Motor neuron (in vitro differentiated cells): ENCODE results near the gene CYP27C1. TPM values are rescaled to one million over a fixed set of nuclear protein-coding genes. Genes with fewer than 3 reads are reported as not detected.
A peak's percentile ranks its signal among the peaks of the same experiment; 100 is the strongest.
"Not testable (repeated sequence)": the region's sequence is repeated elsewhere in the genome, so short reads cannot be mapped to it uniquely, and the experiment has no call there.

ENCODE experiments used
- ATAC-seq, 8 experiments: fragments of 200-7000 bp; cut with Tn5 transposase; replicated peaks in 6 of 8; 2 replicates each; pipeline ENCODE4 v1.8.0; 2021; ENCODE audit warnings: mild to moderate bottlenecking in 8 of 8, moderate library complexity in 8 of 8
- H3K27ac ChIP-seq, 2 donors: fragments of 250-450 bp; sonication (Bioruptor Pico); 2 replicates each; pipeline ENCODE4 v1.9.0; 2021; ENCODE audit warnings: antibody characterized with exemption in 2 of 2, mild to moderate bottlenecking in 2 of 2, moderate library complexity in 1 of 2
- H3K4me1 ChIP-seq, 2 donors: fragments of 250-450 bp; sonication (Bioruptor Pico); replicated peaks in 1 of 2; 2 replicates each; pipeline ENCODE4 v1.6.1; 2021; ENCODE audit warnings: antibody characterized with exemption in 2 of 2, mild to moderate bottlenecking in 2 of 2, moderate library complexity in 1 of 2
- H3K4me3 ChIP-seq, 5 donors: fragments of 250-450 bp; sonication (Bioruptor Pico); 2 replicates each; pipeline ENCODE4 v1.9.0; 2021; ENCODE audit warnings: antibody characterized with exemption in 5 of 5, mild to moderate bottlenecking in 5 of 5, moderate library complexity in 4 of 5
- WGBS, 10 experiments: fragments of 450-650 bp; shearing (Covaris generic); methylation state at CpG; one replicate each; pipeline ENCODE4 v1.0.0; 2022; 5-methylcytosine and 5-hydroxymethylcytosine counted together
- in situ Hi-C, 9 experiments: fragments of 400-800 bp; cut with MboI; loops; one replicate each; pipeline ENCODE4 v1.15.0; 2021; ENCODE audit warnings: low sequenced_read_pairs in 9 of 9, low pct_unique_long_range_greater_than_20kb in 2 of 9; ENCODE audit not compliant: unreplicated experiment in 9 of 9
- total RNA-seq, 8 experiments: library from RNA; unstranded; fragments of 300-600 nt; gene quantifications; 2 replicates each; pipeline versions ENCODE4 v1.2.3 to v1.2.4, GENCODE V29; 2022

CYP27C1 gene
- total RNA-seq, 8 experiments from 2014 or later: 0.18 to 4.6 (median 2.0) TPM

DNA sequence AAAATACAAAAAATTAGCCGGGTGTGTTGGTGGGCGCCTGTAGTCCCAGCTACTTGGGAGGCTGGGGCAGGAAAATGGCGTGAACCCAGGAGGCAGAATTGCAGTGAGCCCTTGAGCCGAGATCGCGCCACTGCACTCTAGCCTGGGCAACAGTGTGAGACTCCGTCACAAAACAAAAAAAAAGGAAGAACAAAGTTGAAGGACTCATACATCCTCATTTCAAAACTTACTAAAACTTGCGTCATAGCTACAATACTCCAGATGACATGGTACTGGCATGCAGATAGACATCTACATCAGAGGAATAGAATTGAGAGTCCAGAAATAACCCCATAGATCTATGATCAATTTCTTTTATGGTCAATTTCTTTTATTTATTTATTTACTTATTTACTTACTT, 13.6 kb upstream of the CYP27C1 start:
- in situ Hi-C loops: no loop called here
- WGBS, 10 experiments: 94 to 100% (median 97%) methylated on average over 1 to 8 of the region's 8 CpGs; no CpG with 5 or more reads in 3 of the 10 experiments
- H3K4me3 ChIP-seq: no peak overlapping the region
- no peaks in the 10 kb centered on the region for H3K4me1 ChIP-seq
- ATAC-seq: no peak
- no peak overlapping the region for H3K27ac ChIP-seq

DNA sequence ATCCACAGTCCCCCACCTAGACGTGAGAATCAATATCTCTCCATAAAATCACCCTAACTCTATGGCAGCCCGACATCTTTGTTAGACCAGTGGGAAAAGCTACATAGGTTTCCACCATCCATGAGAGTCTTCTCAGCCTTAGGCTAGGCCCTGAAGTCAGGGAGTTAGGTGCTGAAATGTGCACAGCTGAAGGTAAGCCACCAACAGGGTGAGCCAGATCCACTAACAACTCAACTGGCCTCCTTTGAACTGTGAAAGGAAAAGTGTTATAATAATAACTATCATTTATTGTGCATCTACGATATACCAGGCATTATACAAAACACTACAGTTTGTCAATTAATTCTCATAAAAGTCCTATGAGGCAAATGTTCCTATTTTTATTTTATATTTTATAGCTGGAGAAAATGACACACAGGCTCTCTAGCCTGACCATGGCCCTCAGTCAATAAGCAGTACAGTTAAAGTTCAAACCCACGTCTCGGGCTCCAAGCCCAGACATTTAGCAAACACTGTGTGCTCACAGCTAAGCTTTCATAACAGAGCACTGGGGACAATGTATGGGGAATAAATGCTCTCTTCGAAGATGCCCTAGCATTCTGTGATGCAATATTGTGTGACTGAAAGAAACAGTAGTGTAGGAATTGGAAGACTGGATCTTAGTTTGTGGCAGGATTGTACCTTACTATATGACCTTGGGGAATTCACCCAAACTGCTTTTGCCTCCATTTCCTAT, 11.2 kb upstream of the CYP27C1 start:
- peak in 1 of 8 experiments; percentile 14 for ATAC-seq
- no peak overlapping the region for H3K4me3 ChIP-seq
- 50 to 96% (median 75%) methylated on average over 2 to 5 of the region's 6 CpGs; no CpG with 5 or more reads in 3 of the 10 experiments for WGBS, 10 experiments
- H3K4me1 ChIP-seq: peaks cover 0 to 2% of the 10 kb centered on the region in 2 donors
- no peak overlapping the region for H3K27ac ChIP-seq
- in situ Hi-C loops: no loop called here

DNA sequence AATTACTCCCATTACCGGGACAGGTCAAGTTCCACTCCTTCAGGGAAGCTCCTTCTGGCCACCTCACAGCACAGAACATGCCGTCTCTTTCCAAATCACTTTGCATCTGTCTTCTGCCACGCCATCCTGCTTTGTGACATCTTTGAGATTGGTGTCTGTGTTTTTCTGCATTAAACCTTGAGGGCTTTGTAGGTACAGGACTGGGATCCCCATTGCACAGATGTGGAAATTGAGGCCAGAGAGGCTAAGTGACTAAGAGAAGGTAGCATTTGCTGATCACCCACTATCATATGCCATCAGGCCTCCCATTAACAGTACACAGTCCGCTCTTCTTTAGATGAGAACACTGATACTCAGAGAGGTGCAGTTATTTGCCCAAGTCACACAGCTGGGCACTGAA, 9.5 kb upstream of the CYP27C1 start:
- in situ Hi-C loops: no loop called here
- H3K4me3 ChIP-seq: no peak overlapping the region
- ATAC-seq: no peak
- H3K4me1 ChIP-seq: peaks cover 4 to 6% of the 10 kb centered on the region in 2 donors
- H3K27ac ChIP-seq: no peak overlapping the region
- WGBS, 10 experiments: 40 to 100% (median 90%) methylated on average over 1 to 4 of the region's 4 CpGs; no CpG with 5 or more reads in 1 of the 10 experiments

DNA sequence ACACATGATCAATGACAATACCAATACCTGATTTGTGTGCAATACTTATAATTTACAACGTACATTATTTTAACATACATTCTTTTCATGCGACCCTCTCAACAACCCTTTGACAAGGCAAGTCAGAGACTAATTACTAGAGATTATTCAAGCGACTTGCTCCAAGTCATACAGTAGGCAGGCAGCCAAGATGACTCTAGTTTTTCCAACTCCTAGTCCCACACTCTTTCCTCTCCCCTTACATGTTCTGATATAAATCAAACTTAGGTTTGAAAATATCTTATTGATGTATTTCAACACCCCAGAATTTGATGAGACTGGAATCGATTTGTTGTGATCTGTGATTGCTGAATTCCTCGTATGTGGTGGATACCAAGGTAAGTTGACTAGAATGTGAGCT, 8.0 kb upstream of the CYP27C1 start:
- in situ Hi-C loops: no loop called here
- 7 to 100% (median 86%) methylated on average over 1 to 5 of the region's 5 CpGs for WGBS, 10 experiments
- Histone ChIP-seq H3K4me1 (peaks cover 17 to 18% of the 10 kb centered on the region in 2 donors), H3K4me3 (no peak overlapping the region), H3K27ac (no peak overlapping the region)
- no peak for ATAC-seq

DNA sequence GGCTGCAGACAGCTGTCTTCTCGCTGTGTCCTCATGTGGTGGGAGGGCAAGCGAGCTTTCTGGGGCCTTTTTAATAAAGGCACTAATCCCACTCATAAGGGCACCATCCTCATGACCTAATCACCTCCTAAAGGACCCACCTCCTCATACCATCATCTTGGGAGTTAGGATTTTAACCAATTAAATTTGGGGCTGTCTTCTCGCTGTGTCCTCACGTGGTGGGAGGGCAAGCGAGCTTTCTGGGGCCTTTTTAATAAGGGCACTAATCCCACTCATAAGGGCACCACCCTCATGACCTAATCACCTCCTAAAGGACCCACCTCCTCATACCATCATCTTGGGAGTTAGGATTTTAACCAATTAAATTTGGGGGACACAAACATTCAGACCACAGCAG, 7.2 kb upstream of the CYP27C1 start:
- ATAC-seq, H3K4me3 ChIP-seq, in situ Hi-C loops, H3K27ac ChIP-seq: not testable (repeated sequence)
- peaks cover 18 to 19% of the 10 kb centered on the region in 2 donors for H3K4me1 ChIP-seq
- 40 to 100% (median 94%) methylated on average over 1 to 5 of the region's 5 CpGs; no CpG with 5 or more reads in 4 of the 10 experiments for WGBS, 10 experiments

DNA sequence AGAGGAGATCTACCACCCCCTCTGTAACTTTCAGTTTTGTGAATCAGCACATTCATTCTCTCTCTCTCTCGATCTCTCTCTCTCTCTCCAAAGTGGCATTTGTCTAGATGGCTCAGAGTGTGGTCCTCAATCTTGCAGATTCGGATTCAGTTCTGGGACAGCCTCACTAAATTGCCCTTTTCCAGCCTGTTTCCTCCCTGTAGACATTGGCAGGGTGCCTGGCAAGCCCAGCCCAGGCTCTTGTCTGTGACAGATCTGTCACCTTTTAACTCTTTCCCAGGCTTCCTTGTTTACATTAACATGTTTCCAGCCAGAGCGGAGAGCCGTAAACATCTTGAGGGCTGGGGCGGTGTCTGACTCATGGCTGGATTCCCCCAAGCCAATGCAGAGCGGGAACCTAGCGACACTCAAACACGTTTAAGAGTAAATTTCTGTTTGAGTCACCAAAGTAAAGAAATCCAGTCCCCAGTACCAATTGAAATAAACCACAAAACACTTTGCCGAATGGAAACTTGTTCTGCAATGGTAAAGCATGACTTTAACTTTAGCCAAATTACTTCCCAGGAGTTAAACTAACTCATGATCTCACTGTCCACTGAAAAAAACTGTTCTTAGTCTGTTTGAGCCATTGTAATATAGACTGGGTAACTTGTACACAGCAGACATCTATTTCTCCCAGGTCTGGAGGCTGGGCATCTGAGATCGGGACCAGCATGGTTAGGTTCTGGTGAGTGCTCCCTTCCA, 6.6 kb upstream of the CYP27C1 start:
- Histone ChIP-seq H3K4me3 (no peak overlapping the region), H3K4me1 (peaks cover 18 to 19% of the 10 kb centered on the region in 2 donors), H3K27ac (no peak overlapping the region)
- in situ Hi-C loops: no loop called here
- peak; percentile 29 to 97 (median 79) for ATAC-seq
- WGBS, 10 experiments: 0 to 78% (median 47%) methylated on average over 1 to 9 of the region's 10 CpGs

DNA sequence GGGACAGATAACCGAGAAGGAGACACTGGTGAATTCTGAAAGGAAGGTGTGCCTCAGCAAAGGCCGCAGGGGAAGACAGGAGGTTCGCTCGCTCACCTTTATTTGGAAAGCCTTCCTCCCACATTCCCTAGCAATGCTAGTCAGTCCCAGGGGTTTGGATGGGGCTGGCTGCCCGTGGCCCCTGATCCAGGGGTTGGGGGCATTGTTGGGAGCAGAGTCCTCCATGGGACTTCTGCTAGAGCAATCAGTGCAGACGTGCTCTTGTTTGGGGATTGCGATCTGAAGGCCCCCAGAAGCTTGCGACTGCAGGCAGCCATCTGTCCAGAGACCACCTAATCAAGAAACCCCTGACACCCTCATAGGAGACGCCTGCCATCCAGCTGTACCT, 6.0 kb upstream of the CYP27C1 start:
- ATAC-seq: no peak
- in situ Hi-C loops: no loop called here
- no peak overlapping the region for H3K4me3 ChIP-seq
- peaks cover 18 to 19% of the 10 kb centered on the region in 2 donors for H3K4me1 ChIP-seq
- 40 to 100% (median 83%) methylated on average over 1 to 5 of the region's 9 CpGs; no CpG with 5 or more reads in 5 of the 10 experiments for WGBS, 10 experiments
- H3K27ac ChIP-seq: no peak overlapping the region

DNA sequence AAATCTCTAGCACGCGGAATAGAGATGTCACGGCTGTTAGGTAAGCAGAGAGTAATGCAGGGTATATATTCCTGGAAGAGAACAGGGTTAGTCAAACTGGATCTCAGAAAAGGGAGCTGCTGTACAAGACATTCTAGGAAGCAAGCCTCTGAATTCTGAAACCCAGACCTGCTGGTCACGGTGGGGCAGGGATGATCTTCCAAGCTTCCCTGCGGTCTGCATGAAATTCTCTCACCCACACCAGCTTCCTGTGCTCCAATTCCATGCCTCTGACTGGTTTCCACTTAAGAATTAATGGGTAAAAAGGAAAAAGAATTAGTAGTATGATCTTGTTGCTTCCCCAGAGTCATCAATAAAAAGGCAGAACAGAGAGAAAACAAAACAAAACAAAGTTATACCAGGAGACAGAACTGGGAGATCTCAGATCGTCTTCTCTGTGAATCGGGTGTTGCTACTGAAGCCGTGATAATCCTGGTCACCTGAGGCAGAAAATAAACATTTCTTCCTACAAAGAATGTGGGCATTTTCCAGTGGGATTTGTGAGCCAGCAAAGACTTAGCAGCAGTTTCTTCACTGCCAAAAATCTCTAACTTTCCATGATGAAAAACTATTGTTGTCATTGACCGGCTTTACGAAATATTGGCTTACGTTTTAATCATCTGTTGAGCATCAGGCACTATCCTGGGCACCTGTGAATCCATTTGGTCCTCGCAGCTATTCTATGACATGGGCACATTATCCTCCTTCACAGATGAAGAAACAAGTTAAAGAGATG, 5.3 kb upstream of the CYP27C1 start:
- WGBS, 10 experiments: 39 to 94% (median 75%) methylated on average over 2 to 11 of the region's 12 CpGs
- in situ Hi-C loops: no loop called here
- peaks cover 18 to 23% of the 10 kb centered on the region in 2 donors for H3K4me1 ChIP-seq
- no peak for ATAC-seq
- H3K27ac ChIP-seq: no peak overlapping the region
- no peak overlapping the region for H3K4me3 ChIP-seq

DNA sequence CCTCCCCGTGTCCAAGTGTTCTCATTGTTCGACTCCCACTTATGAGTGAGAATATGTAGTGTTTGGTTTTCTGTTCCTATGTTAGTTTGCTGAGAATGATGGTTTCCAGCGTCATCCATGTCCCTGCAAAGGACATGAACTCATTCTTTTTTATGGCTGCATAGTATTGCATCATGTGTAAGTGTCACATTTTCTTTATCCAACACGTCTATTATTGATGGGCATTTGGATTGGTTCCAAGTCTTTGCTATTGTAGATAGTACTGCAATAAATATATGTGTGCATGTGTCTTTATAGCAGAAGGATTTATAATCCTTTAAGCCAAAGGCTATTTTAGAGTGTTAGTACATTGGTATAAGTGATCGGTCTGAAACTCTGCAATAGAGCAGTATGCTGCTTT, 4.0 kb upstream of the CYP27C1 start:
- 60 to 100% (median 82%) methylated on average over 1 to 3 of the region's 5 CpGs for WGBS, 10 experiments
- H3K4me3 ChIP-seq, in situ Hi-C loops: not testable (repeated sequence)
- peaks cover 18 to 23% of the 10 kb centered on the region in 2 donors for H3K4me1 ChIP-seq
- peak overlapping the region; percentile 24 to 67 for H3K27ac ChIP-seq
- peak in 5 of 8 experiments; percentile 6 to 65 (median 22) for ATAC-seq

DNA sequence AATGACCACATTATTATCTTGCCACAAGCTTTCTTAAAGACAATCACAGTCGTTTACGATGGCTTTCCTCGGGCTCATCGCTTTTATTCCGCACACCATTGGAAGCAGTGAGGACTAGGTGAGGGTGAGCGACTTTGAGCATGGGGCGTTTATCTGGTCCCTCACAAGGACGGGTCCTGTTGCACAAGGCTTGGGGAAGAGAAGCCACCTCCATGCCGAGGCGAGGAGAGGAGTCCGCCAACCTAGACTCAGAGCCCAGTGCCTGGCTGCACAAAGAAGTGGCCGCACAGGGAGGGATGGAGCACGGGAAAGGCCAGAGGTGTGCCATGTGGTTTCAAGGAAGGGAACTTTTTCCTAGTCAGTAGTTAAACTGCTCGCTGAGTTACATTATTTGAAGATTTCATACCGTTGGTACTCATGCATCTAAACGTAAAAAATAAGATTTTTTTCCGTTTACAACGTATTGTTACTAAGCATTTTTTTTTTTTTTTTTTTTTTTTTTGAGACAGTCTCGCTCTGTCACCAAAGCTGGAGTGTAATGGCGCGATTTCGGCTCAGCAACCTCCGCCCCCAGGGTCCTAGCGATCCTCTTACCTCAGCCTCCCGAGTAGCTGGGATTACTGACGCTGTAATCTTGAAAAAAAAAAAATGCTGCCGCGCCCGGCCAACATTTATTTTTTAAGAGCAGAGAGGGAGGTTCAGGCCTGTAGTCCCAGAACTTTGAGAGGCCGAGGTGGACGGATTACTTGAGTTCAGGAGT, 849 bp upstream of the CYP27C1 start:
- ATAC-seq: peak in 1 of 8 experiments; percentile 2

DNA sequence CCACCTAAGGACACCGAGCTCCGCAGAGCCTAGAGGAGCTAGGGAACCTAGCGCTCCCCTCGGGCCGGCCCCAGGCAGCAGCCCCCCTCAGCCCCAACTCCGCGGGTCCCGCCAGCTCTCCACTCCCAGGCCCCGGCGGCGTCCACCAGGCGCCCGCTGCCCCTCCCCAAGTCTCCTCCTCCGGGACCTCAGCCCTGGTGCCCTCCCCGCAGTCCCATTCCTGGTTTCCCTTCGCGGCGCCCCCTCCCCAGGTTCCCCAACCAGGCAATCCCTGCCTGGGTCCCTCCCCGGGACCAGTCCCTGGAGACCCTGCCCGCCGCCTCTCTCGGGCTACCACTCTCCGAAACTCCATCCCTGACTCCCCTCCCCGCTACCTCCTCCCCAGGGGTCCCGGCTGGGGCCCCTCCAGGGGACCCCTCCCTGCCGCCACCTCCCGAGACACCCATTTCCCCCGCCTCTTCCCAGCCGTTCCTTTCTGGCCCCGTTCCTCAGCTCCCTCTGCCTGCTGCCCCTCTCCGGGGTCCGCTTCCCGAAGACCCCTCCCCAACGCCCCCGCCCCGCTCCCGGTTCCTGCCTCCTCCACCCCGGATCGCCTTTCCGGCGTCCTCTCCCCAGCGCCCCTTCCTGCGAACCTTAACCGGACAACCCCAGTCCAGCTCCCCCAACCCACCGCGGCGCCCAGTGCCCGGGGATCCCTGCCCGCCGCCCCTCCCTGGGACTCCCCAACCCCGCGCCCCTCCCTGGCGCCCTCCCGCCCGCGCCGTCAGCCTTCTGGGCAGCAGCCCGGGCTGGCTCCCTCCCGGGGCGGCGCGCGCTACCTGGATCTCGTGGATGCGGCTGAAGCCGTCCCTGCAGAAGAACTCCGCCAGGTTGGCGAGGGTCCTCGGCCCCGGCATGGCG, 678 bp downstream of the CYP27C1 start:
- peaks cover 12 to 17% of the 10 kb centered on the region in 2 donors for H3K4me1 ChIP-seq
- H3K4me3 ChIP-seq: peak overlapping the region; percentile 52 to 94 (median 77)
- in situ Hi-C loops: no loop called here
- ATAC-seq: peak; percentile 17 to 75 (median 64)
- 0% methylated on average over 5 of the region's 71 CpGs; no CpG with 5 or more reads in 9 of the 10 experiments for WGBS, 10 experiments
- H3K27ac ChIP-seq: peak overlapping the region; percentile 36 to 81

More for the DNA sequence above, 849 bp upstream of the CYP27C1 start:
- in situ Hi-C loops: no loop called here
- Histone ChIP-seq H3K4me3 (peak overlapping the region; percentile 52 to 94 (median 77)), H3K27ac (no peak overlapping the region), H3K4me1 (peaks cover 18 to 21% of the 10 kb centered on the region in 2 donors)
- WGBS, 10 experiments: 10 to 90% (median 56%) methylated on average over 7 to 30 of the region's 31 CpGs
